B cell (primary cell): ENCODE measurements around the gene KCNQ2. TPM values are rescaled to one million over a fixed set of nuclear protein-coding genes. Genes with fewer than 3 reads are reported as not detected.

ENCODE experiments used
- ATAC-seq: fragments of 200-7000 bp; cut with Tn5 transposase; one replicate; pipeline ENCODE4 v1.10.0; 2021; ENCODE audit warnings: low read depth, mild to moderate bottlenecking, moderate number of reproducible peaks, moderate library complexity
- CTCF ChIA-PET: fragments of 350-600 bp; sonication (Branson Sonifier 250); formaldehyde crosslinking; loops from one replicate; lab custom pipeline; 2021; ENCODE audit warnings: antibody characterized with exemption, inconsistent platforms; lab: Charles Lee
- POLR2A ChIA-PET: fragments of 350-600 bp; sonication (Branson Sonifier 250); formaldehyde crosslinking; loops from one replicate; lab custom pipeline; 2021; ENCODE audit warnings: antibody characterized with exemption; lab: Charles Lee
- DNase-seq: peaks from one replicate; pipeline ENCODE4 v3.0.0; 2013
- H2AFZ ChIP-seq: 2 replicates; pipeline ENCODE4 v1.6.1; 2012; ENCODE audit warnings: mild to moderate bottlenecking, low read depth, low read length; ENCODE audit not compliant: insufficient read depth, poor library complexity, severe bottlenecking
- H3K27ac ChIP-seq, 2 donors: 1 replicate in 1 of 2; 2 replicates in 1 of 2; pipeline ENCODE4 v1.5.1; 2012 to 2013; ENCODE audit warnings: low read length in 2 of 2, mild to moderate bottlenecking in 2 of 2, moderate library complexity in 1 of 2
- H3K27me3 ChIP-seq, 4 experiments: fragments of 200-600 bp in 1 of 4; sonication (generic) in 1 of 4; replicated peaks in 1 of 4; 1 replicate in 2 of 4; 2 replicates in 2 of 4; pipeline versions ENCODE4 v1.6.1 to v1.7.0; 2013 to 2016; ENCODE audit warnings: low read length in 3 of 4, mild to moderate bottlenecking in 2 of 4, mixed read lengths in 1 of 4, moderate library complexity in 1 of 4; ENCODE audit not compliant: insufficient read depth in 4 of 4, control insufficient read depth in 3 of 4; ENCODE audit errors: control extremely low read depth in 1 of 4
- H3K36me3 ChIP-seq, 2 experiments: replicated peaks in 1 of 2; 1 replicate in 1 of 2; 2 replicates in 1 of 2; pipeline versions ENCODE4 v1.6.1 to v1.7.1; 2013; ENCODE audit warnings: low read length in 1 of 2; ENCODE audit not compliant: insufficient read depth in 2 of 2, control insufficient read depth in 1 of 2; ENCODE audit errors: control extremely low read depth in 1 of 2, extremely low read depth in 1 of 2
- H3K4me1 ChIP-seq, 2 donors: fragments of 200-600 bp in 1 of 2; sonication (generic) in 1 of 2; 1 replicate in 1 of 2; 2 replicates in 1 of 2; pipeline versions ENCODE4 v1.5.1 to v1.6.1; 2013 to 2017; ENCODE audit warnings: low read length in 2 of 2; ENCODE audit not compliant: control insufficient read depth in 2 of 2, insufficient read depth in 2 of 2
- H3K4me2 ChIP-seq: replicated peaks from 2 replicates; pipeline ENCODE3; 2012; ENCODE audit warnings: mild to moderate bottlenecking, low read depth, low read length; ENCODE audit not compliant: poor library complexity, severe bottlenecking
- H3K4me3 ChIP-seq, 5 experiments: fragments of 200-600 bp in 1 of 5; sonication (generic) in 1 of 5; 1 replicate in 3 of 5; 2 replicates in 2 of 5; pipeline versions ENCODE4 v1.5.1 to v1.7.0; 2011 to 2016; ENCODE audit warnings: low read length in 4 of 5, mild to moderate bottlenecking in 4 of 5, low read depth in 2 of 5, control low read depth in 1 of 5, moderate library complexity in 1 of 5; ENCODE audit not compliant: insufficient read depth in 1 of 5; ENCODE audit errors: control extremely low read depth in 1 of 5, extremely low read depth in 1 of 5
- H3K79me2 ChIP-seq: fragments of 200-600 bp; sonication (generic); one replicate; pipeline ENCODE4 v1.6.0; 2016; ENCODE audit warnings: low read length; ENCODE audit not compliant: control insufficient read depth, insufficient read depth
- H3K9ac ChIP-seq: fragments of 200-600 bp; sonication (generic); 2 replicates; pipeline ENCODE4 v1.6.1; 2017; ENCODE audit warnings: mild to moderate bottlenecking, low read length, moderate library complexity
- H3K9me3 ChIP-seq, 3 donors: one replicate each; pipeline versions ENCODE4 v1.6.1 to v1.7.1; 2013; ENCODE audit warnings: low read length in 2 of 3; ENCODE audit not compliant: control insufficient read depth in 2 of 3, insufficient read depth in 1 of 3; ENCODE audit errors: control extremely low read depth in 1 of 3
- H4K20me1 ChIP-seq: 2 replicates; pipeline ENCODE4 v1.6.0; 2012; ENCODE audit warnings: mild to moderate bottlenecking, low read length; ENCODE audit not compliant: insufficient read depth, control insufficient read depth, poor library complexity, severe bottlenecking
- H3K27ac Mint-ChIP-seq: one replicate; pipeline ENCODE4 v1.8.0; 2021; ENCODE audit warnings: mixed read lengths
- H3K27me3 Mint-ChIP-seq: one replicate; pipeline ENCODE4 v1.8.0; 2021; ENCODE audit warnings: mixed read lengths
- H3K4me1 Mint-ChIP-seq: one replicate; pipeline ENCODE4 v1.8.0; 2021; ENCODE audit warnings: mixed read lengths
- H3K4me3 Mint-ChIP-seq: one replicate; pipeline ENCODE4 v1.8.0; 2021; ENCODE audit warnings: mixed read lengths
- H3K9me3 Mint-ChIP-seq: one replicate; pipeline ENCODE4 v1.8.0; 2022; ENCODE audit warnings: mixed read lengths; ENCODE audit not compliant: insufficient read depth
- EZH2 ChIP-seq: IDR thresholded peaks from 2 replicates; pipeline ENCODE4 v1.6.1; 2012; ENCODE audit warnings: borderline replicate concordance, low read depth, mild to moderate bottlenecking, moderate library complexity, low read length; ENCODE audit not compliant: insufficient read depth, poor library complexity, severe bottlenecking
- WGBS: methylation state at CpG from one replicate; pipeline ENCODE4 v1.1.5; 2013; ENCODE audit warnings: missing lambda C conversion rate; ENCODE audit not compliant: insufficient coverage; 5-methylcytosine and 5-hydroxymethylcytosine counted together
- intact Hi-C: fragments of 100-400 bp; cut with micrococcal nuclease; formaldehyde crosslinking; loops from one replicate; pipeline ENCODE4 v1.10.0; 2022
- polyA plus RNA-seq: library from polyadenylated mRNA; depleted of rRNA; stranded (reverse); fragments of >200 nt; gene quantifications from 2 replicates; pipeline ENCODE4 v1.2.3, GENCODE V29; 2012
- total RNA-seq, 2 donors: library from RNA; stranded (reverse); fragments of 120-200 nt in 1 of 2; gene quantifications; 1 replicate in 1 of 2; 2 replicates in 1 of 2; pipeline versions ENCODE4 v1.2.3 to v1.2.4, GENCODE V29; 2013 to 2022
- TF ChIP-seq, protein P1 (sequence below): fragments of 200-600 bp; IDR thresholded peaks from one replicate; pipeline ENCODE4 v1.8.0; 2022; ENCODE audit warnings: antibody characterized with exemption, mild to moderate bottlenecking

The KCNQ2 gene
- total and polyA plus RNA-seq, 2 donors (not counting 1 experiment from before 2014, with no cell fraction given), result 0.12 TPM; not detected in 1

DNA sequence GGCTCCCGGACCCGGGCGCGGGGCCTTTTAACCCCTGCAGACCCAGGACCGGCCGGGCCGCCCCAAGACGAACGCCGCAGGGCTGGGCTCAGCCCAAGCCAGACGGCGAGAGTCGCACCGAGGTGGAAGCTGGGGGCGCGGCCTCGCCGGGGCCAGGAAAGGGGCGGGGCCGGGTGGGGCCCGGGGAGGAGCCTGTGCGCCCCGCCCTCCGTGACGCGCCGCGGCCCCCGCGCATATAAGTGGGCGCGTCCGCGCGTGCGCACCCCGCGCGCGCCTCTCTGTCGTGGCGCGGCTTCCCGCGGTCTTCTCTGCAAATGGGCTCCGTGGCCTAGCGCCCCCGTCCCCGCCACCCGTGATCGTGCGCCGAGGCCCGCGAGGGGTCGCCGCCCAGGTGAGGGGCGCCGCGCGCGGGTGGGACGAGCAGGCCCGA lies 48.1 kb upstream of the KCNQ2 start, which contains the start of gene PPDPF:
Gene PPDPF, plus strand, starts transcription at position 262 of the 430 bp plus-strand sequence. CDS start 544 bp downstream, outside the sequence.
- peak; percentile 81 for ATAC-seq

More for the DNA sequence above, 48.1 kb upstream of the KCNQ2 start, which contains the start of gene PPDPF:
- Histone ChIP-seq H3K79me2 (peaks cover 15% of the 10 kb centered on the region), H3K9me3 (peaks cover 0 to 16% (median 4%) of the 10 kb centered on the region in 3 donors), H2AFZ (peak within 1 kb of the TSS; percentile 96), H3K4me2 (peak within 1 kb of the TSS; percentile 94), H3K4me3 (peak within 1 kb of the TSS; percentile 21 to 79 (median 74)), H3K36me3 (peaks cover 0 to 7% of the 10 kb centered on the region in 2 experiments), H3K27me3 (peaks cover 0 to 10% (median 3%) of the 10 kb centered on the region in 4 experiments), H3K27ac (peak within 1 kb of the TSS; percentile 63 to 76), H3K4me1 (peaks cover 16 to 23% of the 10 kb centered on the region in 2 donors), H4K20me1 (peaks cover 29% of the 10 kb centered on the region), H3K9ac (peak within 1 kb of the TSS; percentile 84)
- intact Hi-C loops, result loop anchor here (1.0 to 2.0 kb wide), 8 partner anchors 17 to 436 kb away; partner anchors contain the start of genes ARFRP1, EEF1A2, PTK6 and RTEL1
- peak within 1 kb of the TSS; percentile 90 for H3K27ac Mint-ChIP-seq
- H3K9me3 Mint-ChIP-seq, result no peaks in the 10 kb centered on the region
- peaks cover 31% of the 10 kb centered on the region for H3K4me1 Mint-ChIP-seq
- H3K27me3 Mint-ChIP-seq, result peaks cover 4% of the 10 kb centered on the region
- peak; percentile 92 for DNase-seq
- ChIA-PET CTCF (interaction anchor here (1.0 to 3.8 kb wide), 5 partner anchors 15 to 453 kb away, joined by 3 to 25 read pairs (median 5); partner anchors contain the start of gene PTK6), POLR2A (interaction anchor here (0.6 to 2.6 kb wide), 14 partner anchors 9 to 543 kb away, joined by 3 to 42 read pairs (median 5); partner anchors contain the start of genes ARFGAP1, GMEB2, HELZ2 and LIME1)
- H3K4me3 Mint-ChIP-seq, result peak within 1 kb of the TSS; percentile 86
- under 1% methylated on average over 64 of the region's 64 CpGs for WGBS
- TF ChIP-seq, protein P1, sequence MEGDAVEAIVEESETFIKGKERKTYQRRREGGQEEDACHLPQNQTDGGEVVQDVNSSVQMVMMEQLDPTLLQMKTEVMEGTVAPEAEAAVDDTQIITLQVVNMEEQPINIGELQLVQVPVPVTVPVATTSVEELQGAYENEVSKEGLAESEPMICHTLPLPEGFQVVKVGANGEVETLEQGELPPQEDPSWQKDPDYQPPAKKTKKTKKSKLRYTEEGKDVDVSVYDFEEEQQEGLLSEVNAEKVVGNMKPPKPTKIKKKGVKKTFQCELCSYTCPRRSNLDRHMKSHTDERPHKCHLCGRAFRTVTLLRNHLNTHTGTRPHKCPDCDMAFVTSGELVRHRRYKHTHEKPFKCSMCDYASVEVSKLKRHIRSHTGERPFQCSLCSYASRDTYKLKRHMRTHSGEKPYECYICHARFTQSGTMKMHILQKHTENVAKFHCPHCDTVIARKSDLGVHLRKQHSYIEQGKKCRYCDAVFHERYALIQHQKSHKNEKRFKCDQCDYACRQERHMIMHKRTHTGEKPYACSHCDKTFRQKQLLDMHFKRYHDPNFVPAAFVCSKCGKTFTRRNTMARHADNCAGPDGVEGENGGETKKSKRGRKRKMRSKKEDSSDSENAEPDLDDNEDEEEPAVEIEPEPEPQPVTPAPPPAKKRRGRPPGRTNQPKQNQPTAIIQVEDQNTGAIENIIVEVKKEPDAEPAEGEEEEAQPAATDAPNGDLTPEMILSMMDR, result no peak
- no peak for TF ChIP-seq EZH2
